Ectodermal cell (in vitro differentiated cells): ENCODE results near the gene CACNA1B.

Source experiments
- H3K27ac ChIP-seq: 2 replicates; pipeline ENCODE4 v1.7.0; 2013; ENCODE audit warnings: mild to moderate bottlenecking, low read depth, low read length; ENCODE audit not compliant: insufficient read depth, poor library complexity, severe bottlenecking
- H3K27me3 ChIP-seq: 2 replicates; pipeline ENCODE4 v1.7.0; 2013; ENCODE audit warnings: mild to moderate bottlenecking, low read length; ENCODE audit not compliant: insufficient read depth, control insufficient read depth, poor library complexity, severe bottlenecking
- H3K36me3 ChIP-seq: one replicate; pipeline ENCODE4 v1.7.0; 2013; ENCODE audit warnings: low read length; ENCODE audit not compliant: control insufficient read depth, insufficient read depth
- H3K4me1 ChIP-seq: one replicate; pipeline ENCODE4 v1.7.0; 2013; ENCODE audit warnings: low read length; ENCODE audit not compliant: control insufficient read depth, insufficient read depth
- H3K4me3 ChIP-seq: 2 replicates; pipeline ENCODE4 v1.7.0; 2013; ENCODE audit warnings: low read depth, low read length, control low read depth; ENCODE audit not compliant: insufficient read depth
- H3K9me3 ChIP-seq: 2 replicates; pipeline ENCODE4 v1.7.0; 2013; ENCODE audit warnings: mild to moderate bottlenecking, low read length, moderate library complexity; ENCODE audit not compliant: control insufficient read depth
- WGBS, 2 experiments: methylation state at CpG; one replicate each; pipeline ENCODE4 v1.1.7; 2013; ENCODE audit warnings: missing lambda C conversion rate in 2 of 2; 5-methylcytosine and 5-hydroxymethylcytosine counted together

CACNA1B gene

GRCh38 chr9:138038244-138038671, 160.7 kb downstream of the CACNA1B start:
- Histone ChIP-seq H3K27ac (no peak overlapping the region), H3K4me1 (no peaks in the 10 kb centered on the region), H3K27me3 (no peaks in the 10 kb centered on the region), H3K9me3 (no peaks in the 10 kb centered on the region), H3K4me3 (no peak overlapping the region), H3K36me3 (no peaks in the 10 kb centered on the region)
- 92 to 93% methylated on average over 7 of the region's 7 CpGs for WGBS, 2 experiments

- no peaks in the 10 kb centered on the region for H3K4me1 ChIP-seq
- H3K36me3 ChIP-seq, result no peaks in the 10 kb centered on the region
- H3K27ac ChIP-seq, result no peak overlapping the region
- H3K4me3 ChIP-seq, result no peak overlapping the region
- no peaks in the 10 kb centered on the region for H3K27me3 ChIP-seq
- no peaks in the 10 kb centered on the region for H3K9me3 ChIP-seq
- 89 to 92% methylated on average over 16 to 17 of the region's 17 CpGs for WGBS, 2 experiments
Observed at GRCh38 chr9:138040446-138041430, 163.2 kb downstream of the CACNA1B start.

GRCh38 chr9:138042146-138042545, 164.6 kb downstream of the CACNA1B start:
- Histone ChIP-seq H3K27me3 (no peaks in the 10 kb centered on the region), H3K9me3 (no peaks in the 10 kb centered on the region), H3K27ac (no peak overlapping the region), H3K4me1 (no peaks in the 10 kb centered on the region), H3K36me3 (no peaks in the 10 kb centered on the region), H3K4me3 (no peak overlapping the region)
- 91 to 92% methylated on average over 6 to 7 of the region's 7 CpGs for WGBS, 2 experiments

GRCh38 chr9:138042640-138043039, 165.1 kb downstream of the CACNA1B start:
- Histone ChIP-seq H3K27me3 (no peaks in the 10 kb centered on the region), H3K36me3 (no peaks in the 10 kb centered on the region), H3K9me3 (no peaks in the 10 kb centered on the region), H3K27ac (no peak overlapping the region), H3K4me3 (no peak overlapping the region), H3K4me1 (no peaks in the 10 kb centered on the region)
- 83 to 84% methylated on average over 8 of the region's 8 CpGs for WGBS, 2 experiments

GRCh38 chr9:138043061-138043410, 165.5 kb downstream of the CACNA1B start:
- H3K36me3 ChIP-seq, result no peaks in the 10 kb centered on the region

GRCh38 chr9:138043411-138044345, 166.1 kb downstream of the CACNA1B start:
- no peaks in the 10 kb centered on the region for H3K9me3 ChIP-seq
- H3K4me1 ChIP-seq, result no peaks in the 10 kb centered on the region
- no peaks in the 10 kb centered on the region for H3K36me3 ChIP-seq
- H3K27me3 ChIP-seq, result no peaks in the 10 kb centered on the region
- no peak overlapping the region for H3K4me3 ChIP-seq
- no peak overlapping the region for H3K27ac ChIP-seq
- WGBS, 2 experiments, result 94 to 95% methylated on average over 42 of the region's 42 CpGs

More at GRCh38 chr9:138043061-138043410, 165.5 kb downstream of the CACNA1B start:
- Histone ChIP-seq H3K9me3 (no peaks in the 10 kb centered on the region), H3K4me3 (no peak overlapping the region), H3K27me3 (no peaks in the 10 kb centered on the region), H3K27ac (no peak overlapping the region), H3K4me1 (no peaks in the 10 kb centered on the region)
- 92 to 93% methylated on average over 12 of the region's 12 CpGs for WGBS, 2 experiments

GRCh38 chr9:138044485-138045383, 167.2 kb downstream of the CACNA1B start:
- H3K27me3 ChIP-seq, result no peaks in the 10 kb centered on the region
- H3K4me1 ChIP-seq, result no peaks in the 10 kb centered on the region
- no peak overlapping the region for H3K27ac ChIP-seq
- no peaks in the 10 kb centered on the region for H3K36me3 ChIP-seq
- H3K4me3 ChIP-seq, result no peak overlapping the region
- 89% methylated on average over 18 of the region's 18 CpGs for WGBS, 2 experiments
- no peaks in the 10 kb centered on the region for H3K9me3 ChIP-seq

GRCh38 chr9:138045541-138046490, 168.2 kb downstream of the CACNA1B start:
- H3K4me1 ChIP-seq, result peaks cover 7% of the 10 kb centered on the region

More at GRCh38 chr9:138045541-138046490, 168.2 kb downstream of the CACNA1B start:
- 89 to 90% methylated on average over 28 of the region's 28 CpGs for WGBS, 2 experiments
- H3K27me3 ChIP-seq, result no peaks in the 10 kb centered on the region
- no peak overlapping the region for H3K4me3 ChIP-seq
- H3K36me3 ChIP-seq, result no peaks in the 10 kb centered on the region
- H3K9me3 ChIP-seq, result no peaks in the 10 kb centered on the region
- H3K27ac ChIP-seq, result no peak overlapping the region
